Activated CD8-positive, alpha-beta memory T cell treated with anti-CD3 and anti-CD28 coated beads, Interleukin-2, amount 50 U/mL, for 4 hours (primary cell): ENCODE results near the gene DIS3L2.
A peak's percentile ranks its signal among the peaks of the same experiment; 100 is the strongest.

Experiments used
- DNase-seq: peaks from one replicate; pipeline ENCODE4 v3.0.0-alpha.2; 2020

DIS3L2 gene

GRCh38 chr2:231961349-231962166 lies at the start of gene DIS3L2:
DIS3L2 (plus strand) TSS chr2:231961713; CDS start chr2:232014928, 53,215 bp downstream.
- peak; percentile 80 for DNase-seq

DNA sequence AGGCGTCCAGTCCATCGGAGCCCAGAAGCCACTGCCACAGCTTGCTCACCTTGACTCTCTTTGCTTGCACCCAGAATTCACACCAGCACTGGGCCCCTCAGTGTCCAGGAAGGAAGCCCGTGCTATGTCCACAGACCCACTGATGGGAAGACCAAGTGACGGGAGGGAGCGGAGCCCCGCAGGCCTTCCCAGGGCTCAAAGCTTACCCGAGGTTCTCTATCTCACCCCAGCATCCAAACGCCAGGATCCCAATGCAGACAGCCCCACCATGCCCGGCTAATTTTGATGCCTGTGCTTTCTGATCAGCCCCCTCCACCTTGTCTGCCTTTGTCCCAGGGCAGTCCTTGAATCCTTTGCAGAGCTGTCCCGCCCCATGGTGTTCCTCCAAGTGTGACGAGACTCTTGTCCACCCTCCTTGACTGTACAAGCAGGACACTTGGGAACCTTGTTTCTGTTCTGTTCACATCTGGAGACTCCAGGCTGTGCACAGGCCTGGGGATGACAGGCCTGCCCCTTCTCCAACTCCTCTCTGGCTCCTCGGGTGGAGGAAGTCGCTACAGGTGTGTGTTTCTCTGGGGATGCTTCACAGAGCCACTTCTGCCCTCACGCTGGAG lies 47.3 kb upstream of the DIS3L2 start:
- no peak for DNase-seq

GRCh38 chr2:231917280-231918066 lies 44.0 kb upstream of the DIS3L2 start:
- no peak for DNase-seq

GRCh38 chr2:231918501-231919330 lies 42.8 kb upstream of the DIS3L2 start:
- DNase-seq = no peak

- no peak for DNase-seq
Observed at GRCh38 chr2:231919341-231920035, 42.0 kb upstream of the DIS3L2 start.

GRCh38 chr2:231920366-231920765 lies 41.1 kb upstream of the DIS3L2 start:
- no peak for DNase-seq

GRCh38 chr2:231920795-231921194 lies 40.7 kb upstream of the DIS3L2 start:
- no peak for DNase-seq

- DNase-seq = no peak
Observed at GRCh38 chr2:231922311-231923009, 39.1 kb upstream of the DIS3L2 start.

- no peak for DNase-seq
Observed at GRCh38 chr2:231923010-231923344, 38.5 kb upstream of the DIS3L2 start.

DNA sequence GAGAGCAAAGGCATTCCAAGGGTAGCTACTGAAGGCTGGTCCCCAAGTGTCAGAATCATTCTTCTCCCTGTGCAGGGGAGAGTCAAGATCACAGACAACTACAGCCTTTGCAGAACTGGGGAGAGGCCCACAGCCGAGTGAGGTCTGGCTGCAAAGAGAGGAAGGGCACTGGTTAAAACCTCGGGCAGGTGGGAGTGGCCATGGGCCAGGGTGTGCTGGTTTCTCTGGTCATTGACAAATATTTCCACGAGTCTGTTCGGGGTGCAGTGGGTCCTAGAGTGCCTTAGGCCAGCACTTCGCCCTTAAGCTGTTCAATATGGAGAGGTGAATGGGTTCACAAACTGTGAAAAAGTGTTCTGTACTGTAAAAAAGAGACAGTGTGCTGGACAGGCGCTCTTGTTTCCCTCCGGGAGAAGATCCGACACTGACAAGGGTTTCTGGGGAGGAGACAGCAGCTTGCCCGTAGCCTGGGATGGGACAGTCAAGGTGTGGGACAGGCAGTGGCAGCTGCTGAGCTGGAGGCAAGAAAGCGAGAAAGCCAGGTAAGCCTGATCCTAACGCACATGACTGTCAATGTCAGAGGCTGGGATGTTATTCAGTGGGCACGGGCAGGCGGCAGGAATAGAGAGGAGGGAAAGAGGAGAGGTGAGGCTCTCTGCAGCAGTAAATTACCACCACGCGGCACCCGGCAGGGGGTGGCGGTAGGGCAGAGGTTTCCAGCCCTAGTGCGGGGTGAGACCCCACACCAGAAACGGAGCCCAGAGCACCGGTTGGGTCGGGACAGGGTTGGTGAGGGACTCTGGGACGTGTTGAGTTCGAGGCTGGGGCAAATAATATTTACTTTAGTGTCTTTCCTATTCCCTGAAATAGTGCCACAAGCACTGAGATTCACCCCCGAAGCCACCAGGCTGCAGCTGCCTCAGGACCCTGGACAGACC lies 37.3 kb upstream of the DIS3L2 start:
- no peak for DNase-seq

DNA sequence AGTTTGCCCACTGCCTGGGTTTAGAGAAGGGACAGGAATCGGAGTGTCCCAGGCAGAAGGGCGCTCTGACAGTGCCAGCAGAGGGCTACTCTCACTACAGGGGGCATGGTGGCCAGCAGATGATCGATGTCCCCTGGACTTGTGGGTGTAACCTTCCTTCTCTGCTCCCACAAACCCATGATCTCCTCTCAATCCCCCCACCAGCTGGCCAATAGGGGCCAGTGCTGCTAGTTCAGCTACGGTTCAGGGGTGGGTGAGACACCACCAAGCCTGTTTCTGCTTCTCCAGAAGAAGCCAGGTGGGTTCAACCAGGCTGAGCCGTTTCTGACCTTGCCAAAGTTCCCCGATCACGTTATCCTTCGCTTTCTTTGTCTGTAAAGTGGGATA lies 36.6 kb upstream of the DIS3L2 start:
- DNase-seq = no peak

DNA sequence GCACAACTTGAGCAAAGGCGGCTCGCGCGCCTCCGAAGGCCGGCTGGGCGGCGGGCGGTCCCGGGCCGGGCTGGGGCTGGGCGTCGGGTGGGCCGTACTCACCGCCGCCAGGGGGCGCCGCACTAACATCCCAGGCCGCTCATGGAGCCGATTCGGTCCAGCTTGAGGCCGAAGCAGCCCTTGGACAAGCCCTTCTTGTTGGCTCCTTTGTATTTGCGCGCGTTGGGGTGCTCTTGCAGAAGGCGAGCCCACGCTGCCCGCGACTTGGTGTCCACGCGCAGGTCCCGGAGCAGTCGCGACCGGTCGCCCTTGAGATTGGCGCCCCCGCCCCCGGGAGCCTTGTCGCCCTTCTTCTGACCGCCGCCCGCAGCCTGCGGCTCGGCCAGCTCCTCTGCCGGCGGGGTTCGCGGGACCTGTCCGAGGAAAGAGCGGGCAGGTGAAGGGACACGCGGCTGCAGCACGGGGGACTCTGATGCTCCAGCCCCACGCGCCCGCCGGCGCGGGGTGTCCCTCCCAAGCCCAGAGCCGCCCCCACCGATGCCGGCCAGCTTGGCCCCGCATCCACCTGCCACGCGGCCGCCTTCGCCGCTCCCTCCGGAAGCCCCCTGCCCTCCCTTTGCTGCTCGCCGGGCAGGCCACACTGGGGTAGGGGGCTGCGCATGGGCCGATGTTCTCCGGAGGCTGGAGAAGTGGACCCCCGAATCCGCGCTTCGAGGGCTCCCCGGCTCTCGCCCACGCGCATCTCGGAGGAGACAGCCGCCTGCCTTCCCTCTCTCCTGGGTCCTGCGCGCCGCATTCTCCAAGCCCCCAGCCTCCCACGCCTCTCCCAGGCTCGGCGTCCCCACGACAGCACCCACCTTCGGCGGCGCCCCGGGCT lies 36.0 kb upstream of the DIS3L2 start:
- peak; percentile 74 for DNase-seq

DNA sequence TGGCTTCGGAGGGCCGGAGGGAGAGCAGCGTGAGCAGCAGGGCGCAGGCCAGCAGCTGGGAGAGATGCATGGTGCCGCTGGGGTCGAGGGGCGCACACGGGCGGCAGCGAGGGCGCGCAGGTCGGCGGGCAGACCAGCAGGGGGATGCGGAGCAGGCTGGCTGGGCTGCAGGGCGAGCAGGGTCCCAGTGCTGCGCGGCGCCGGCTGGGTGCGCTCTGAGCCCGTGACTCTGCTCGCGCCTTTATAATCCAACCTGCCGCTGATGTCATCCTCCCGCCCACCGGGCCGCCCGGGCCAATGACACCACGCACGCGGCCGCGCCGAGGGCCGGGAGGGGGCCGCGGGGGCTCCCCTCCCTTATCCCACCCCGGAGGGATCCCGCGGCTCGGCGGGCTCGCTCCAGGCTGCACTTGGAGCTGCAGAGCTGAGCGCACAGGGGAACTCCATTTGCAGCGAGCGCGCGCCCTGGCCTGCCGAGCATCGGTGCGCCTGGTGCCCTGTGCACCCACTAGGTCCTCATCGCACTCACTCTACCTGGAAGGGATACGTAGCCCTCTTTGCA lies 35.3 kb upstream of the DIS3L2 start, which contains the start of gene NPPC:
Gene NPPC (minus strand): TSS at position 217 of the 562 bp plus-strand sequence. CDS start 147 bp downstream, at position 70.
- DNase-seq = peak; percentile 75

DNA sequence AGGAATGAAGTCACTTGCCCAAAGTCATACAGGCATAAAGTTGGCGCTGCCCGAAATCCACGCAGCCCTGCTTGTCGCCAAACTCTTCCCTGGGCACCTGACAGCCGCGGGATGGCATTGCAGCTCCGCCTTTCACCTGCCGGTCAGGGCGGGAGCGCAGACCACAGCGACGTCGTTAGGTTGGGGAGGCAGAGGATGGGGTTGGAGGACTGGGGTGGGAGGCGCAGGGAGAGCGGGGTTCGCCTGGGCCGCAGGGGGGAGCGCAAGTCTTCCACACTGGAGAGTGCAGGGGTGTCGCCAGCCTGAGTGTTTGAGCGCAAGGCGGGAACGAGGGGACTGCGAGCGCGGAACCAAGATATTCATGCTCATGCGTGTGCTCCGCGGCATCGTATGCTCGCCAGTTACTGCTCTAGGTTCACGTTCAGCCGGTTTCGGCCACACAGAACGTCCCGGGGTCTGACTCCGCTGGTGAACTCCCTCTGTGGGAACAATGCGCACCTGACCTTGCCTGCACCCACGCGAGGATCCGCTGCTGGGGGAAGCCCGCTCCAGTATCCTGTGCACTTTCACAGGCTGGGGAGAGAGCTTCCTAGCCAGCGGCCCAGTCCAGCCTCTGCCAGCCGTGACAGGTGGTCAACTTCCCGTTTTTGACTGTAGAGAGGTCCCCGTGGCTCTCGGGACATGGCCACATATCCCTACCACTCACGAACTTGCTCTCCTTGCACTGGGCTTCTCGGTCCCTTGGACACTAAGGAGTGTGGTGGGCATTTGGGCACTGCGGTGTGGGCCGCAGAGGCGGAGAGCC lies 34.5 kb upstream of the DIS3L2 start:
- DNase-seq = no peak

DNA sequence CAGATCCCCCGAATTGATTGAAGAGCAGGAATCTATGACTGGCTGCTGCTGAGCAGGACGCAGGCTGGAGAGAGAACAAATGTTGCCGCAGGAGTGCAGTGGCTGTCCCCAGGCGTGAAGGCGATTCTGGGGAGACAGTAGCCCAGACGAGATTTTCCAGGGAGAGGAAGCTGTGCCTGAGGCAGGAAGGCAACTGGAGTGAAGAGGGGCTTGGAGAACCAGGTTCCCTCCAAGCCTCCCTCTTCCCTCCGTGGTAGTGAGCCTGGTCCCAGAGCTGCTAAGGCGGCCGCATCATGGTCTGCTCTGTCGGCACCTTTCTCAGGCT lies 34.0 kb upstream of the DIS3L2 start:
- no peak for DNase-seq

- no peak for DNase-seq
Observed at GRCh38 chr2:231928481-231928880, 33.0 kb upstream of the DIS3L2 start.

DNA sequence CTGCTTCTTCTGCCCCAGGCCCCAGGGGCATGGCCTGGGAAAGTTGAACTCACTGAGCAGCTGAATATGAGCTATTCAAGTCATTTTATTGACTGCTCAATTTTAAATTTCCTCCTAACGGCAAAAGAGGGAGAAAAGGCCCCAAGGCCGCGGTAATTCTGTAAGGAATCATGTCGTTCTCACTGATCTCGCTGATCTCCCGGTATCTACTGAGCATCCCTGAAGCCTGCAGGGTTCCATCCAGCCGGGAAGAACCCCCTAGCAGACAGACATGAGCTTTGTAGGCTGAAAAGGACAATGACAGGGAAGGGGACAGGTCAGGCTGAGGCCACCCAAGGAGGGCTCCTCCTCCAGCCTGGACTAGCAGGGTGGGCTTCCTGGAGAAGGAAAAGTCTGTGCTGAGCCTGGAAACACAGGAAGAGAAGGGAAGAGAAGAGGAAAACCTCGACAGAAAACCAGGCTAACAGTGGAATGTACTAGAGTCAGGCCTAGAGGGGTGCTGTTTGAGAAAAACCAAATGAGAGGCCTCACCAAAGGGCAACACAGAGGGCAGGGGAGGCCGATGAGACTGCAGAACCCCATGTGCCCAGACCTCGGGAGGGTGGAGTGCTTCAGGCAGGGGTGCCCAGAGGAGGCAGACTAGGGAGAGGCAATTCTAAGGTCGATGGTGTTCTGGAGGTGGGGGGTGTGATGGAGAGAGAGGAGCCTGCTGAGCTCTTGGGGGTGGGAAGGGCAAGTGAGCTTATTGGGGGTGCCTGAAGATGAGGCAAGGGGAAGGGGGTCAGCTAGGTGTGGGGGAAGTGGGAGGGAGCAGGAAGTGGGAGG lies 32.4 kb upstream of the DIS3L2 start:
- no peak for DNase-seq
